ENCODE data around the gene TRIM65. TPM values are rescaled to one million over a fixed set of nuclear protein-coding genes. Genes with fewer than 3 reads are reported as not detected.

Gene TRIM65
- total and polyA plus RNA-seq, 10 of the 15 experiments (the other 5 are each of a cell fraction or from before 2014, with no cell fraction given) = 1.4 to 26.0 (median 10.8) TPM

- RAD21 ChIA-PET (ENCODE audit: unreplicated experiment) = interaction anchor here (0.8 to 2.4 kb wide), 7 partner anchors 12 to 112 kb away, joined by 3 to 16 read pairs (median 5); partner anchors contain the start of genes GALK1, TRIM65 and WBP2
- peak overlapping the region; percentile 61 for H2AFZ ChIP-seq (ENCODE audit: control insufficient read depth, low read depth, low read length)
- ATAC-seq = peak; percentile 69
- POLR2A ChIA-PET = interaction anchor here (0.5 to 3.7 kb wide), 10 partner anchors 12 to 476 kb away, joined by 3 to 27 read pairs (median 5); partner anchors contain the start of genes UNC13D and WBP2
- H3K9me3 ChIP-seq (replicated peaks; ENCODE audit: control insufficient read depth, insufficient read depth, low read length) = no peaks in the 10 kb centered on the region
- BruUV-seq (replicated peaks) = no TSS peak
- CTCF ChIA-PET = interaction anchor here (0.7 to 7.9 kb wide), 19 partner anchors 8 to 223 kb away, joined by 3 to 81 read pairs (median 4); partner anchors contain the start of genes GALK1, MRPL38 and TRIM65
- SMC1A ChIA-PET (ENCODE audit: uncharacterized antibody, unreplicated experiment) = interaction anchor here (0.9 to 1.9 kb wide), 10 partner anchors 11 to 123 kb away, joined by 3 to 8 read pairs (median 6); partner anchors contain the start of genes GALK1, TRIM65, UNC13D and WBP2
- peak overlapping the region; percentile 92 for H3K4me2 ChIP-seq (ENCODE audit: control insufficient read depth, insufficient read depth)
- in situ Hi-C loops (cut with MboI) (no loop called here), intact Hi-C loops (cut with micrococcal nuclease; ENCODE audit: unreplicated experiment) (no loop called here)
- H3K79me2 ChIP-seq (ENCODE audit: control insufficient read depth, insufficient read depth, low read length) = no peaks in the 10 kb centered on the region
- WGBS (ENCODE audit: insufficient coverage, insufficient replicate concordance, low lambda C conversion rate, missing lambda C conversion rate) = 8% methylated on average over 26 of the region's 26 CpGs
- peak; percentile 13 for FAIRE-seq
- no peaks in the 10 kb centered on the region for H4K20me1 ChIP-seq (ENCODE audit: control insufficient read depth, insufficient read depth)
- H3K4me3 ChIP-seq = peak overlapping the region; percentile 38; the same call in 1 of the 2 replicates
- DNase-seq (ENCODE audit: low read depth, low spot score) = no peak
- peak overlapping the region; percentile 13; the same call in 1 of the 2 replicates for H3K9ac ChIP-seq (ENCODE audit: control insufficient read depth, insufficient read depth, low read length)
- no peaks in the 10 kb centered on the region for H3K36me3 ChIP-seq (ENCODE audit: control insufficient read depth in 2 of 2, insufficient read depth in 2 of 2, low read length in 1 of 2)
- H3K27me3 ChIP-seq (replicated peaks in 1 of 2; ENCODE audit: control insufficient read depth in 2 of 2, insufficient read depth in 2 of 2, low read length in 1 of 2) = peaks cover 2% of the 10 kb centered on the region in 2 experiments
- H3K4me1 ChIP-seq (ENCODE audit: control insufficient read depth, insufficient read depth, low read length) = peaks cover 25% of the 10 kb centered on the region
- no peak overlapping the region for H3K27ac ChIP-seq (ENCODE audit: control insufficient read depth, insufficient read depth)
- peak; percentile 44; the same call in 1 of the 2 replicates for TF ChIP-seq LARP7 (IDR thresholded peaks at IDR 0.05)
- no peak for TF ChIP-seq CHD1 (IDR thresholded peaks at IDR 0.05; ENCODE audit: low read depth, low read length)
- TF ChIP-seq FOXK2 (IDR thresholded peaks at IDR 0.05) = peak; percentile 49; the same call in 1 of the 2 replicates
- TF ChIP-seq JUND (IDR thresholded peaks at IDR 0.05; ENCODE audit: low read depth, low read length) = no peak
- TF ChIP-seq JUNB (IDR thresholded peaks at IDR 0.05) = no peak
- TF ChIP-seq POLR2A (IDR thresholded peaks at IDR 0.05; ENCODE audit: low read depth, low read length) = peak; percentile 57
- 0 out of 2 replicates have a peak, but pooled peaks have one; percentile 17 for TF ChIP-seq TCF12 (IDR thresholded peaks at IDR 0.05; ENCODE audit: low read depth, low read length)
- TF ChIP-seq ZNF687 (IDR thresholded peaks at IDR 0.05) = 0 out of 2 replicates have a peak, but pooled peaks have one; percentile 30
- TF ChIP-seq BACH1 (IDR thresholded peaks at IDR 0.05; ENCODE audit: borderline replicate concordance) = no peak
- TF ChIP-seq NR2F1 (conservative IDR thresholded peaks at IDR 0.05) = 0 out of 2 replicates have a peak, but pooled peaks have one; percentile 23
- no peak for TF ChIP-seq E2F8 (IDR thresholded peaks at IDR 0.05; ENCODE audit: low read depth, partially characterized antibody)
- 0 out of 2 replicates have a peak, but pooled peaks have one; percentile 3 for TF ChIP-seq MTA2 (IDR thresholded peaks at IDR 0.05; ENCODE audit: low read depth)
- TF ChIP-seq CTCF (IDR thresholded peaks at IDR 0.05 in 2 of 3, conservative IDR thresholded peaks at IDR 0.05 in 1 of 3; ENCODE audit: control insufficient read depth in 2 of 3, extremely low read depth in 1 of 3, insufficient read depth in 1 of 3, low read depth in 3 of 3, low read length in 3 of 3) = peak; percentile 37 to 40 (median 38); a peak in 3 of 6 replicates
- TF ChIP-seq IRF4 (IDR thresholded peaks at IDR 0.05; ENCODE audit: low read depth, low read length) = no peak
- TF ChIP-seq NFIC (IDR thresholded peaks at IDR 0.05; ENCODE audit: low read depth, low read length) = no peak
Measured at GRCh38 chr17:75876190-75876937, 20.4 kb downstream of the TRIM65 start.

Measured in GM12878 (cell line).